ENCODE measurements around the gene XYLT1. TPM values are rescaled to one million over a fixed set of nuclear protein-coding genes. Genes with fewer than 3 reads are reported as not detected.

XYLT1 gene
- total and polyA plus RNA-seq, 9 of the 15 experiments (the other 6 are each of a cell fraction or from before 2014, with no cell fraction given): 0.03 to 0.09 (median 0.08) TPM; not detected in 6

DNA sequence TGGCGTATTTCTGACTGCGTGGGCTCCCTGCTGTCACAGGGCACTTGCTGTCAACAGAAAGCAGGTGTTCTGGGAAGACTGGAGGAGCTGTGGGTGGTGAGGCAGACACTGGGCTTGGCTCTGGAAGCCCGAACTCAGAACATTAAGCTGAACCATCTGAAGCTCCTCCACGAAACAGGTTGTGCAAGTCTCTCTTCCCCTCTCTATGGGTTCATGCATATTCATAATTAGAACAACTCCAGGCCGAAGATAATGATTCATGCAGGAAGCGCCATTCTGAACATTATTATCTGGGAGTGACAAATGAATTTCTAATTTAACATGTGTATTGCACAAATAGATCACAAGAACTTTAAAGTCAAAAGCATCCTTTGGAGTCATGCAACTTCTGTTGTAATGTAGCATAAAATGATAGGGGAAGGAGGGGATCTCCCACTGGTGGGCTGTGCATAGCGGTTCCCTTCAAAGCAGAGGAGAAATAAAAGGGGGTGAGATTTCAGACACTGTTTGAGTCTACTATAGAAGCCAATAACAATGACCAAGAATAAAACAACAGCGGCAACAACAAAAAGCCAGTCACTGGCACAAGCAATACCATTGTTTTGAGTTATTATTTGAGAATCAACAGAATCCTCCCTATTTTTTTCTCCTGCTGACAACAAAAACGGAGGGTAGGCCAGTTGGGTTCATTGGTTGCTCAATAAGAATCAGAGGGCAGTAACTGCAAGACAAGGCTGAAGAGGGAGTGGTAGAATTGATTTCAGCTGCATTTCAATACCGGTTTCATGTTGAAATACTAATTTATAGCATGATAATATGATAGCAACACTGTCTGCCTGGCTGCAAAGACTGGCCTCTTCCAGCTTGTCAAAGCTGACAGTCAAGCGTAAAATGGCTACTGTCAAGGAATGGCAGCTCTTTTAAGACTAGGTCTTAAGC is 407.3 kb downstream of the XYLT1 start:
- WGBS (ENCODE audit: insufficient coverage, low coverage, missing lambda C conversion rate): 55% methylated on average over 11 of the region's 11 CpGs
- in situ Hi-C loops (cut with MboI) (no loop called here), intact Hi-C loops (cut with micrococcal nuclease) (no loop called here)
- TF ChIP-seq TCFL5 (CRISPR knock-in tag; conservative IDR thresholded peaks at IDR 0.05) (no peak), KDM4B (IDR thresholded peaks at IDR 0.05; ENCODE audit: borderline replicate concordance in 2 of 2, low read depth in 1 of 2) (no peak), GATAD2A (IDR thresholded peaks at IDR 0.05) (no peak), SETDB1 (IDR thresholded peaks at IDR 0.05; ENCODE audit: low read length) (no peak), PTTG1 (tag; IDR thresholded peaks at IDR 0.05; ENCODE audit: low read depth) (no peak), PHTF2 (CRISPR knock-in tag; IDR thresholded peaks at IDR 0.05) (no peak), SMAD4 (CRISPR knock-in tag; conservative IDR thresholded peaks at IDR 0.05) (no peak), ZFP36 (IDR thresholded peaks at IDR 0.05; ENCODE audit: low read depth, low read length, partially characterized antibody) (no peak)
- Histone ChIP-seq H3K9me3 (replicated peaks; ENCODE audit: control insufficient read depth, insufficient read depth, low read depth, low read length) (no peaks in the 10 kb centered on the region), H3K36me3 (ENCODE audit: control insufficient read depth, insufficient read depth, low read length) (peaks cover 4% of the 10 kb centered on the region; the same call in 2 of the 3 replicates), H3K4me1 (replicated peaks in 1 of 2; ENCODE audit: control insufficient read depth in 2 of 2, insufficient read depth in 2 of 2, low read length in 2 of 2) (peaks cover 0 to under 1% of the 10 kb centered on the region in 2 experiments; a peak in 2 of 5 replicates), H3K9me1 (ENCODE audit: control insufficient read depth, insufficient read depth, low read length) (no peaks in the 10 kb centered on the region), H3K27me3 (ENCODE audit: control insufficient read depth in 2 of 2, insufficient read depth in 2 of 2, low read length in 2 of 2) (no peaks in the 10 kb centered on the region), H2AFZ (ENCODE audit: low read depth, low read length) (no peak overlapping the region), H3K79me2 (ENCODE audit: control insufficient read depth, insufficient read depth, low read length) (0 out of 3 replicates have a peak, but pooled peaks cover 4% of the 10 kb centered on the region), H3K27ac (ENCODE audit: extremely low read depth, low read depth, low read length) (no peak overlapping the region), H3K4me2 (ENCODE audit: insufficient read depth, low read length) (no peak overlapping the region), H3K9ac (ENCODE audit: insufficient read depth in 1 of 2, low read depth in 2 of 2, low read length in 2 of 2) (no peak overlapping the region), H4K20me1 (replicated peaks; ENCODE audit: control insufficient read depth, insufficient read depth, low read length) (peaks cover 17% of the 10 kb centered on the region), H3K4me3 (no peak overlapping the region)
- CTCF ChIA-PET (ENCODE audit: low intra/inter-chr PET ratio): no interaction called here
- POLR2A ChIA-PET: interaction anchor here (0.6 kb wide), 1 partner anchor 12 kb away, joined by 3 read pairs; no protein-coding TSS in a partner anchor
- no peak for ATAC-seq
- no peak for FAIRE-seq
- DNase-seq (ENCODE audit: extremely low read depth in 1 of 4, low spot score in 3 of 4): no peak
- no TSS peak for BruUV-seq (replicated peaks)

Measured in K562 (cell line).